ENCODE data around the gene OTX1.

GRCh38 chr2:63048367-63049171 lies 2.1 kb upstream of the OTX1 start:
- no peak for TF ChIP-seq CTCF (conservative IDR thresholded peaks at IDR 0.05 in 1 of 2, IDR thresholded peaks at IDR 0.05 in 1 of 2; ENCODE audit: low read depth in 1 of 2, low read length in 2 of 2)
- peak; percentile 88 for TF ChIP-seq EZH2 (IDR thresholded peaks at IDR 0.05; ENCODE audit: low read length, missing control alignments)

Data from fibroblast of lung (primary cell).